HepG2 (cell line): ENCODE measurements around the gene LEAP2. TPM values are rescaled to one million over a fixed set of nuclear protein-coding genes. Genes with fewer than 3 reads are reported as not detected.
A peak's percentile ranks its signal among the peaks of the same experiment; 100 is the strongest.

ENCODE experiments used
- GATA4 ChIP-seq: sonication (generic); IDR thresholded peaks from 2 replicates; pipeline ENCODE4 v1.6.1; 2016; ENCODE audit warnings: antibody characterized with exemption, low read depth, borderline replicate concordance
- NFE2L2 ChIP-seq: fragments of 150-350 bp; IDR thresholded peaks from 2 replicates; pipeline ENCODE4 v1.6.1; 2014; ENCODE audit warnings: low read length
- PRMT3 ChIP-seq: sonication (generic); formaldehyde crosslinking; IDR thresholded peaks from 2 replicates; pipeline ENCODE4 v1.8.1; 2022; ENCODE audit warnings: low read depth, mild to moderate bottlenecking, moderate library complexity, missing genetic modification reagents, borderline replicate concordance
- RCOR2 ChIP-seq: IDR thresholded peaks from 2 replicates; pipeline ENCODE4 v1.6.1; 2016; ENCODE audit warnings: missing biosample characterization, missing genetic modification reagents
- RFX3 ChIP-seq: IDR thresholded peaks from 2 replicates; pipeline ENCODE4 v1.6.1; 2016; ENCODE audit warnings: missing biosample characterization, missing genetic modification reagents
- TGIF2 ChIP-seq: IDR thresholded peaks from 2 replicates; pipeline ENCODE4 v1.6.1; 2016; ENCODE audit warnings: control low read depth, missing compliant biosample characterization
- YY1 ChIP-seq: IDR thresholded peaks from 2 replicates; pipeline ENCODE4 v1.6.1; 2011; ENCODE audit warnings: low read length, low read depth, moderate library complexity, mild to moderate bottlenecking; ENCODE audit not compliant: insufficient read depth, insufficient replicate concordance
- ZFP82 ChIP-seq: sonication (generic); formaldehyde crosslinking; IDR thresholded peaks from 2 replicates; pipeline ENCODE4 v1.5.1; 2020; ENCODE audit warnings: mild to moderate bottlenecking, missing genetic modification reagents, borderline replicate concordance
- ZFYVE20 ChIP-seq: sonication (generic); formaldehyde crosslinking; IDR thresholded peaks from 2 replicates; pipeline ENCODE4 v1.8.0; 2023; ENCODE audit warnings: low read depth, mild to moderate bottlenecking, moderate library complexity, missing genetic modification reagents, borderline replicate concordance
- ZIK1 ChIP-seq: sonication (generic); formaldehyde crosslinking; IDR thresholded peaks from 2 replicates; pipeline ENCODE4 v1.5.0; 2020; ENCODE audit warnings: mild to moderate bottlenecking, low read depth, missing genetic modification reagents, borderline replicate concordance
- ZKSCAN8 ChIP-seq: IDR thresholded peaks from 2 replicates; pipeline ENCODE4 v1.6.1; 2016; ENCODE audit warnings: borderline replicate concordance, missing genetic modification reagents, missing compliant biosample characterization
- ZMYM3 ChIP-seq: sonication (generic); formaldehyde crosslinking; IDR thresholded peaks from 2 replicates; pipeline ENCODE4 v1.5.1; 2020; ENCODE audit warnings: mild to moderate bottlenecking, missing genetic modification reagents
- ZNF207 ChIP-seq: fragments of 450-650 bp; IDR thresholded peaks from 2 replicates; pipeline ENCODE4 v1.6.1; 2016; ENCODE audit warnings: antibody characterized with exemption, borderline replicate concordance
- ZNF496 ChIP-seq: sonication (generic); formaldehyde crosslinking; IDR thresholded peaks from 2 replicates; pipeline ENCODE4 v1.8.1; 2023; ENCODE audit warnings: mild to moderate bottlenecking, moderate library complexity, missing genetic modification reagents; ENCODE audit not compliant: insufficient replicate concordance
- ZNF878 ChIP-seq: sonication (generic); formaldehyde crosslinking; IDR thresholded peaks from 2 replicates; pipeline ENCODE4 v1.8.1; 2023; ENCODE audit warnings: mild to moderate bottlenecking, missing genetic modification reagents, moderate library complexity
- polyA plus RNA-seq, 8 experiments: library from polyadenylated mRNA; depleted of rRNA in 3 of 8; stranded (reverse) in 7 of 8; unstranded in 1 of 8; fragments of >200 nt; fragmentation: Illumina TruSeq in 4 of 8; extraction: Trizol in 4 of 8; gene quantifications; 2 replicates each; pipeline versions ENCODE4 v1.2.1 to v1.2.3, GENCODE V29; 2011 to 2016; ENCODE audit warnings: low read depth in 4 of 8, missing spikeins in 1 of 8, mixed read lengths in 1 of 8; ENCODE audit not compliant: insufficient read depth in 1 of 8
- total RNA-seq, 5 experiments: library from RNA; depleted of rRNA; stranded (reverse); fragments of >200 nt; fragmentation: Illumina TruSeq; extraction: Trizol; gene quantifications; 2 replicates each; pipeline ENCODE4 v1.2.3, GENCODE V29; 2016; ENCODE audit warnings: low read depth in 1 of 5
- TF ChIP-seq, protein P1 (sequence below): sonication (generic); formaldehyde crosslinking; IDR thresholded peaks from 2 replicates; pipeline ENCODE4 v1.8.1; 2022; ENCODE audit warnings: mild to moderate bottlenecking, missing genetic modification reagents
- TF ChIP-seq, protein P2 (sequence below): sonication (generic); formaldehyde crosslinking; IDR thresholded peaks from 2 replicates; pipeline ENCODE4 v1.9.0; 2022; ENCODE audit warnings: low read depth, missing genetic modification reagents
- TF ChIP-seq, protein P3 (sequence below): sonication (generic); formaldehyde crosslinking; IDR thresholded peaks from 2 replicates; pipeline ENCODE4 v1.4.0; 2020; ENCODE audit warnings: missing genetic modification reagents
- TF ChIP-seq, protein P4 (sequence below), 2 experiments: sonication (generic) in 1 of 2; formaldehyde crosslinking in 1 of 2; IDR thresholded peaks; 2 replicates each; pipeline versions ENCODE4 v1.4.0 to v1.6.1; 2016 to 2020; ENCODE audit warnings: borderline replicate concordance in 1 of 2, low read depth in 1 of 2, mild to moderate bottlenecking in 1 of 2, missing genetic modification reagents in 1 of 2

LEAP2 gene
- total and polyA plus RNA-seq, 2 of the 13 experiments (the other 11 are each of a cell fraction or from before 2014, with no cell fraction given) = 23.9 to 51.9 TPM

DNA sequence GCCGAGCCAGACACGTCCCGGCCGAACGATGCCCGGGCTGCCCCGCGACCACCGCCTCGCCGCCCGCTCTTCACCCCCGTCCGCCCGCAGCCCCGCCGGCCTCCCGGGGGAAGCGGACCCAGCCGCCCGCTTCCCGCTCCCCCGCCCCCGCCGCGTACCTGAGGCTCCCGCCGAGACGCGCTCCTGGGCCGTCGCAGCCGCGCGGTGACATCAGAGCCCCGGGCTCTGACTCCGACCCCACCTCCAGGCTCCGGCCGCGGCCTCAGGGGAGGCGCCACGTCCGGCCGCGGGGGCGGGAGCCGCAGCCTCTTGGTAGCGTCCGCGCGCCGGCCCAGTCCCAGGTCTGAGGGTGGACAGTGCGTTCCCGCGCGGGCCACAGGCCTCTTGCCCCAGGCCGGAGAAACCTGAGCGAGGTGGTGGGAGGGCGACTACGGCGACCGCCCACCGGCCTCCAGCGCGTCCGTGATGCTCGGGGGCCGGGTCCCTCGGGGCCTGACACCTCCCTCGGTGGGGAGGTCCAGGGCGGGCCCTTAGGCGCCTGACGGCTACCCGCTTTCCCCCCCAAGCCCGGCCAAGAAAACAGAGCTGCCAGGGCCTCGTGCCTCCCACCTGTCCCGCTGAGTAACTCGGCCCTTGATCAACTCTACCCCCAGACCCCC is 42.9 kb upstream of the LEAP2 start, which contains the start of gene SHROOM1 (continued):
- TF ChIP-seq, protein P1, sequence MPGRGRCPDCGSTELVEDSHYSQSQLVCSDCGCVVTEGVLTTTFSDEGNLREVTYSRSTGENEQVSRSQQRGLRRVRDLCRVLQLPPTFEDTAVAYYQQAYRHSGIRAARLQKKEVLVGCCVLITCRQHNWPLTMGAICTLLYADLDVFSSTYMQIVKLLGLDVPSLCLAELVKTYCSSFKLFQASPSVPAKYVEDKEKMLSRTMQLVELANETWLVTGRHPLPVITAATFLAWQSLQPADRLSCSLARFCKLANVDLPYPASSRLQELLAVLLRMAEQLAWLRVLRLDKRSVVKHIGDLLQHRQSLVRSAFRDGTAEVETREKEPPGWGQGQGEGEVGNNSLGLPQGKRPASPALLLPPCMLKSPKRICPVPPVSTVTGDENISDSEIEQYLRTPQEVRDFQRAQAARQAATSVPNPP (CRISPR knock-in tag) = no peak
- TF ChIP-seq YY1 (peak; percentile 48), PRMT3 (CRISPR knock-in tag) (no peak; the same call in 1 of the 2 replicates), ZNF207 (no peak), NFE2L2 (no peak), ZKSCAN8 (CRISPR knock-in tag) (no peak), ZFYVE20 (CRISPR knock-in tag) (no peak), RFX3 (CRISPR knock-in tag) (no peak), ZNF878 (no peak), RCOR2 (CRISPR knock-in tag) (no peak), GATA4 (no peak; the same call in 1 of the 2 replicates), ZIK1 (CRISPR knock-in tag) (0 out of 2 replicates have a peak, but pooled peaks have one; percentile 24), ZMYM3 (CRISPR knock-in tag) (no peak), ZNF496 (CRISPR knock-in tag) (no peak), ZFP82 (CRISPR knock-in tag) (peak; percentile 49; the same call in 1 of the 2 replicates), TGIF2 (CRISPR knock-in tag) (no peak)
- TF ChIP-seq, protein P2, sequence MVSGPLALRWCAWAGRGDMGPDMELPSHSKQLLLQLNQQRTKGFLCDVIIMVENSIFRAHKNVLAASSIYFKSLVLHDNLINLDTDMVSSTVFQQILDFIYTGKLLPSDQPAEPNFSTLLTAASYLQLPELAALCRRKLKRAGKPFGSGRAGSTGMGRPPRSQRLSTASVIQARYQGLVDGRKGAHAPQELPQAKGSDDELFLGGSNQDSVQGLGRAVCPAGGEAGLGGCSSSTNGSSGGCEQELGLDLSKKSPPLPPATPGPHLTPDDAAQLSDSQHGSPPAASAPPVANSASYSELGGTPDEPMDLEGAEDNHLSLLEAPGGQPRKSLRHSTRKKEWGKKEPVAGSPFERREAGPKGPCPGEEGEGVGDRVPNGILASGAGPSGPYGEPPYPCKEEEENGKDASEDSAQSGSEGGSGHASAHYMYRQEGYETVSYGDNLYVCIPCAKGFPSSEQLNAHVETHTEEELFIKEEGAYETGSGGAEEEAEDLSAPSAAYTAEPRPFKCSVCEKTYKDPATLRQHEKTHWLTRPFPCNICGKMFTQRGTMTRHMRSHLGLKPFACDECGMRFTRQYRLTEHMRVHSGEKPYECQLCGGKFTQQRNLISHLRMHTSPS (CRISPR knock-in tag) = no peak; the same call in 1 of the 2 replicates
- TF ChIP-seq, protein P3, sequence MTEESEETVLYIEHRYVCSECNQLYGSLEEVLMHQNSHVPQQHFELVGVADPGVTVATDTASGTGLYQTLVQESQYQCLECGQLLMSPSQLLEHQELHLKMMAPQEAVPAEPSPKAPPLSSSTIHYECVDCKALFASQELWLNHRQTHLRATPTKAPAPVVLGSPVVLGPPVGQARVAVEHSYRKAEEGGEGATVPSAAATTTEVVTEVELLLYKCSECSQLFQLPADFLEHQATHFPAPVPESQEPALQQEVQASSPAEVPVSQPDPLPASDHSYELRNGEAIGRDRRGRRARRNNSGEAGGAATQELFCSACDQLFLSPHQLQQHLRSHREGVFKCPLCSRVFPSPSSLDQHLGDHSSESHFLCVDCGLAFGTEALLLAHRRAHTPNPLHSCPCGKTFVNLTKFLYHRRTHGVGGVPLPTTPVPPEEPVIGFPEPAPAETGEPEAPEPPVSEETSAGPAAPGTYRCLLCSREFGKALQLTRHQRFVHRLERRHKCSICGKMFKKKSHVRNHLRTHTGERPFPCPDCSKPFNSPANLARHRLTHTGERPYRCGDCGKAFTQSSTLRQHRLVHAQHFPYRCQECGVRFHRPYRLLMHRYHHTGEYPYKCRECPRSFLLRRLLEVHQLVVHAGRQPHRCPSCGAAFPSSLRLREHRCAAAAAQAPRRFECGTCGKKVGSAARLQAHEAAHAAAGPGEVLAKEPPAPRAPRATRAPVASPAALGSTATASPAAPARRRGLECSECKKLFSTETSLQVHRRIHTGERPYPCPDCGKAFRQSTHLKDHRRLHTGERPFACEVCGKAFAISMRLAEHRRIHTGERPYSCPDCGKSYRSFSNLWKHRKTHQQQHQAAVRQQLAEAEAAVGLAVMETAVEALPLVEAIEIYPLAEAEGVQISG (CRISPR knock-in tag) = no peak
- TF ChIP-seq, protein P4, sequence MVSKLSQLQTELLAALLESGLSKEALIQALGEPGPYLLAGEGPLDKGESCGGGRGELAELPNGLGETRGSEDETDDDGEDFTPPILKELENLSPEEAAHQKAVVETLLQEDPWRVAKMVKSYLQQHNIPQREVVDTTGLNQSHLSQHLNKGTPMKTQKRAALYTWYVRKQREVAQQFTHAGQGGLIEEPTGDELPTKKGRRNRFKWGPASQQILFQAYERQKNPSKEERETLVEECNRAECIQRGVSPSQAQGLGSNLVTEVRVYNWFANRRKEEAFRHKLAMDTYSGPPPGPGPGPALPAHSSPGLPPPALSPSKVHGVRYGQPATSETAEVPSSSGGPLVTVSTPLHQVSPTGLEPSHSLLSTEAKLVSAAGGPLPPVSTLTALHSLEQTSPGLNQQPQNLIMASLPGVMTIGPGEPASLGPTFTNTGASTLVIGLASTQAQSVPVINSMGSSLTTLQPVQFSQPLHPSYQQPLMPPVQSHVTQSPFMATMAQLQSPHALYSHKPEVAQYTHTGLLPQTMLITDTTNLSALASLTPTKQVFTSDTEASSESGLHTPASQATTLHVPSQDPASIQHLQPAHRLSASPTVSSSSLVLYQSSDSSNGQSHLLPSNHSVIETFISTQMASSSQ (IDR thresholded peaks at IDR 0.05; ENCODE audit: low read depth) = no peak
- TF ChIP-seq, protein P4 (CRISPR knock-in tag; IDR thresholded peaks at IDR 0.05; ENCODE audit: borderline replicate concordance) = peak; percentile 45; the same call in 1 of the 2 replicates
